H54 (cell line): Measurements from ENCODE around the gene EPN1.
A peak's percentile ranks its signal among the peaks of the same experiment; 100 is the strongest.

Experiments
- DNase-seq: peaks from one replicate; pipeline ENCODE4 v3.0.0; 2011; ENCODE audit warnings: low spot score, mixed read lengths; ENCODE audit not compliant: insufficient read length
- FAIRE-seq: peaks from 3 replicates; lab custom pipeline; 2011; peaks lifted over from hg19 to GRCh38; lab: Jason Lieb, UNC
- POLR2A ChIP-seq: IDR thresholded peaks from 2 replicates; pipeline ENCODE4 v1.6.1; 2011; ENCODE audit warnings: low read depth, mild to moderate bottlenecking, low read length

Gene EPN1

GRCh38 chr19:55642153-55643002 lies 32.6 kb upstream of the EPN1 start:
- DNase-seq = peak; percentile 82
- TF ChIP-seq POLR2A = no peak; the same call in 1 of the 2 replicates
- no peak for FAIRE-seq

GRCh38 chr19:55643003-55643886 lies 31.8 kb upstream of the EPN1 start, which contains the start of gene ZNF581:
Gene ZNF581 (plus strand): TSS chr19:55643649. CDS start chr19:55644572, 923 bp downstream.
- FAIRE-seq (no peak), DNase-seq (peak; percentile 100)
- peak; percentile 45 for TF ChIP-seq POLR2A

GRCh38 chr19:55643887-55644176 lies 31.2 kb upstream of the EPN1 start:
- DNase-seq (no peak), FAIRE-seq (no peak)

GRCh38 chr19:55644191-55644833 lies 30.7 kb upstream of the EPN1 start:
- no peak for TF ChIP-seq POLR2A
- FAIRE-seq (no peak), DNase-seq (no peak)

More at GRCh38 chr19:55643887-55644176, 31.2 kb upstream of the EPN1 start:
- TF ChIP-seq POLR2A = no peak

- FAIRE-seq (no peak), DNase-seq (no peak)
- TF ChIP-seq POLR2A = 0 out of 2 replicates have a peak, but pooled peaks have one; percentile 11
These were observed 30.0 kb upstream of the EPN1 start for GRCh38 chr19:55644842-55645511.

- no peak for TF ChIP-seq POLR2A
- no peak for FAIRE-seq
- DNase-seq = no peak
These were observed 29.5 kb upstream of the EPN1 start for GRCh38 chr19:55645512-55645881.

GRCh38 chr19:55646889-55647731 lies 27.9 kb upstream of the EPN1 start:
- TF ChIP-seq POLR2A = no peak
- FAIRE-seq (no peak), DNase-seq (no peak)

GRCh38 chr19:55647732-55648584 lies 27.1 kb upstream of the EPN1 start, which contains the start of gene CCDC106:
Gene CCDC106 (plus strand): TSS chr19:55648212. CDS start chr19:55649047, 835 bp downstream.
- TF ChIP-seq POLR2A = no peak
- DNase-seq = no peak
- FAIRE-seq = no peak

- no peak for DNase-seq
These were observed 26.3 kb upstream of the EPN1 start for GRCh38 chr19:55648585-55649267.

GRCh38 chr19:55649268-55650125 lies 25.5 kb upstream of the EPN1 start:
- FAIRE-seq = no peak
- no peak for DNase-seq
- TF ChIP-seq POLR2A = no peak

More at GRCh38 chr19:55648585-55649267, 26.3 kb upstream of the EPN1 start:
- no peak for TF ChIP-seq POLR2A
- no peak for FAIRE-seq

GRCh38 chr19:55650126-55650557 lies 24.9 kb upstream of the EPN1 start:
- TF ChIP-seq POLR2A = no peak
- DNase-seq = no peak
- FAIRE-seq = no peak
